ENCODE results near the gene CDCP1.

GRCh38 chr3:45081506-45082141 is 64.6 kb downstream of the CDCP1 start:
- TF ChIP-seq CTCF (IDR thresholded peaks at IDR 0.05) (no peak), POLR2AphosphoS5 (IDR thresholded peaks at IDR 0.05) (no peak), POLR2A (IDR thresholded peaks at IDR 0.05) (no peak)
